Thoracic aorta (tissue), 2 donors: ENCODE results near the gene ELAVL1. TPM values are rescaled to one million over a fixed set of nuclear protein-coding genes. Genes with fewer than 3 reads are reported as not detected.

ENCODE experiments used
- ATAC-seq: fragments of 150-250 bp; one replicate; pipeline ENCODE4 v1.8.0; 2017; ENCODE audit warnings: low read depth; ENCODE audit not compliant: insufficient number of reproducible peaks, low FRiP score
- DNase-seq: peaks from one replicate; pipeline ENCODE4 v3.0.0-alpha.2; 2020; ENCODE audit warnings: low spot score
- H3K27ac ChIP-seq, 2 donors: fragments of 200-600 bp; sonication (generic); 1 replicate in 1 of 2; 2 replicates in 1 of 2; pipeline ENCODE4 v1.5.1; 2016; ENCODE audit warnings: mild to moderate bottlenecking in 2 of 2, moderate library complexity in 2 of 2
- H3K27me3 ChIP-seq: fragments of 200-600 bp; sonication (generic); replicated peaks from 2 replicates; pipeline ENCODE4 v1.6.0; 2016; ENCODE audit warnings: mild to moderate bottlenecking; ENCODE audit not compliant: insufficient read depth
- H3K36me3 ChIP-seq: fragments of 200-600 bp; sonication (generic); one replicate; pipeline ENCODE4 v1.5.1; 2016
- H3K4me1 ChIP-seq, 2 donors: fragments of 200-600 bp; sonication (generic); 1 replicate in 1 of 2; 2 replicates in 1 of 2; pipeline versions ENCODE4 v1.5.1 to v1.6.0; 2016; ENCODE audit warnings: low read depth in 2 of 2, mild to moderate bottlenecking in 1 of 2; ENCODE audit not compliant: control insufficient read depth in 1 of 2
- H3K4me3 ChIP-seq: fragments of 200-600 bp; sonication (generic); 2 replicates; pipeline ENCODE4 v1.5.1; 2016; ENCODE audit warnings: mild to moderate bottlenecking
- H3K9me3 ChIP-seq: fragments of 200-600 bp; sonication (generic); 2 replicates; pipeline ENCODE4 v1.5.1; 2016
- total RNA-seq, 2 donors: library from RNA; depleted of rRNA; stranded (reverse); fragments of >200 nt; gene quantifications; one replicate each; pipeline versions ENCODE4 v1.1.0 to v1.2.3, GENCODE V29; 2016
- TF ChIP-seq, protein P1 (sequence below): fragments of 200-600 bp; sonication (generic); IDR thresholded peaks from one replicate; pipeline ENCODE4 v1.5.1; 2019; ENCODE audit warnings: antibody characterized with exemption

ELAVL1 gene
- total RNA-seq, 2 donors from 2014 or later = 33.6 to 39.2 TPM

DNA sequence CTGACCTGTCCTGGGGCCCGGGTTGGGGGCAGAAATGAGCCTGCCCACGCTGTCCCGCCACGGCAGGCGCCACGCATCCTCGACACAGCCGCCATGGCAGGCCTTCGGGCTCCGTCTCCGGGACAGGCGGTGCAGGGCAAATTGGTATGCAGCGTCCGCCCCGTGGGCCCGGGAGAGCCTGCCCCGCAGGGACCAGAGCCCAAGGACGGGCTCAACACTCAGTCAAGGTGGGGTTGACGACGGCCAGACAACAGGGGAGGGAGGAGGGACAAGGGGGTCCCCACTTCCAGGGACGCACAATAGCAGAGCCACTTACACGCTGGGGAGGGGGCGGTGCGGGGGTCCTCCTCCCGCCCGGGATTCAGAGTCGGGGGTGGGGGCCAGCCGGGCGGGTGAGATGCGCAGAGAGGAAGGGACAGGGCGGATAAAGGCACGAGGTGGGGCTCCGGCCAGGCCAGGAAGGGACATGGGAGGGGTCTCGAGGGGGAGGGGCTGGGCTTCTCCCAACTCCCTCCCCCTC lies 80.7 kb downstream of the ELAVL1 start:
- H3K36me3 ChIP-seq = peaks cover 14% of the 10 kb centered on the region
- H3K4me1 ChIP-seq = peaks cover 42 to 60% of the 10 kb centered on the region in 2 donors
- ATAC-seq (no peak), DNase-seq (no peak)
- H3K27me3 ChIP-seq = no peaks in the 10 kb centered on the region
- H3K4me3 ChIP-seq = peak overlapping the region; percentile 64
- TF ChIP-seq, protein P1, sequence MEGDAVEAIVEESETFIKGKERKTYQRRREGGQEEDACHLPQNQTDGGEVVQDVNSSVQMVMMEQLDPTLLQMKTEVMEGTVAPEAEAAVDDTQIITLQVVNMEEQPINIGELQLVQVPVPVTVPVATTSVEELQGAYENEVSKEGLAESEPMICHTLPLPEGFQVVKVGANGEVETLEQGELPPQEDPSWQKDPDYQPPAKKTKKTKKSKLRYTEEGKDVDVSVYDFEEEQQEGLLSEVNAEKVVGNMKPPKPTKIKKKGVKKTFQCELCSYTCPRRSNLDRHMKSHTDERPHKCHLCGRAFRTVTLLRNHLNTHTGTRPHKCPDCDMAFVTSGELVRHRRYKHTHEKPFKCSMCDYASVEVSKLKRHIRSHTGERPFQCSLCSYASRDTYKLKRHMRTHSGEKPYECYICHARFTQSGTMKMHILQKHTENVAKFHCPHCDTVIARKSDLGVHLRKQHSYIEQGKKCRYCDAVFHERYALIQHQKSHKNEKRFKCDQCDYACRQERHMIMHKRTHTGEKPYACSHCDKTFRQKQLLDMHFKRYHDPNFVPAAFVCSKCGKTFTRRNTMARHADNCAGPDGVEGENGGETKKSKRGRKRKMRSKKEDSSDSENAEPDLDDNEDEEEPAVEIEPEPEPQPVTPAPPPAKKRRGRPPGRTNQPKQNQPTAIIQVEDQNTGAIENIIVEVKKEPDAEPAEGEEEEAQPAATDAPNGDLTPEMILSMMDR = no peak
- H3K9me3 ChIP-seq = no peaks in the 10 kb centered on the region
- no peak overlapping the region for H3K27ac ChIP-seq

DNA sequence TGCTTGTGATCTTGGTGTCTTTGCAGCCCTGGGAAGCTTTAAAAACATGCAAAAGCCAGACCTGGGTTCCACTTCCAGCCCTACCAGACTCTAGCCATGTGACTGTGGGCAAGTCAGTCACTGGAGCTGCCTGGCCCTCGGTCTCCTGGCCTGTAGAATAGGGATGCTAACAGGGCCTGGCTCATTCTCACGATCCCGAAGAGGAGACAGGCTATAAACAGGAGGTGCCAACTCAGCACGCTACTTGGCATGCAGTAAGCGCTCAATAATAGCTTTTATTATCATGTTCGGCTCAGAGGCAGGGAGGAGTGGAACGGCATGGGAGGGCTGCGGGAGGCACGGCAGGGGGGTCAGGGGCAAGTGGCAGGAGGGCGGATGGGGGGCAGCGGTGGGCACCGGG lies 81.2 kb downstream of the ELAVL1 start:
- H3K4me1 ChIP-seq = peaks cover 38 to 60% of the 10 kb centered on the region in 2 donors

DNA sequence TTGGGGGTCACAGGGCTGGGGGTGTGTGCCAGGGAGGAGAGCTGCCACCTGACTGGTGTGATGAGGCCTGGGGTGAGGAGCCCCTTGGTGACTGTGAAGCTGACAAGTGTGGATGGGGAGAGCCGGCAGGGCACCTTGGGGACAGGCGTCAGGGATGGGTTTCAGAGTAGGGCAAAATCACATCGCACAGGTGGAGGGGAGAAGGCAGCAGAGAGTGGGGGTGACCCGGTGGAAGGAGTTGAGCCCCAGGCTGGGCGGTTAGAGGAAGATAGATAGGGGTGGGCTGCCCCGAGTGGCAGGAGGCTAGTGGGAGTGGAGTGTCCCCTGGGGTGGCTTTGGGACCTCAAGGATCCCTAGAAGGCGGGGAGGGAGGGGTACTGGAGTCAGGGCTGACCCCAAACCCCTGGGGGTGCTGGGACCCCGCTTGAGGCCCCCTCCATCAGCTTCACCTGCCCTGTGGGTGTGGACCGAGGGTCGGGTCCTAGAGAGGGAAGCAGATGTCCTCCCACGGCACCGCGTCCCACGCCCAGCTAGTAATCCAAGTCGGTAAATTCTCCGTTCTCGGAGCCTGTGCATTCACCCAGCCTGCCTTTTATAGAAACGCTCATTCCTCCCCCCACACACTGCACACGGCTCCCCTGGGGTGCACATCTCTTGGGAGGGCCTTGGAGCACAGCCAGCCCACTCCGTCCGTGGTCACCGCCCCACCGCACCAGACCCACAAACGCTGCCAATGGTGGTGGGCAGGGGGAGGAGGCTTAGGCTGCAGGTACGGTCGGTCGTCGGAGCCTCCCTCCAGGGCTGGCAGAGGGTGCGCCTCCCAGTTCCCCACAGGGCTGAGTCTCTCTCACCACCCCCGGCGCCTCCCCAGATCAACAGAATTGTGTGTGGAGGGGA lies 81.9 kb downstream of the ELAVL1 start:
- ATAC-seq = no peak
- Histone ChIP-seq H3K4me1 (peaks cover 35 to 61% of the 10 kb centered on the region in 2 donors), H3K9me3 (no peaks in the 10 kb centered on the region), H3K36me3 (peaks cover 14% of the 10 kb centered on the region), H3K27ac (no peak overlapping the region), H3K4me3 (no peak overlapping the region), H3K27me3 (no peaks in the 10 kb centered on the region)
- no peak for DNase-seq
- TF ChIP-seq, protein P1 = no peak

More for the DNA sequence above, 81.2 kb downstream of the ELAVL1 start:
- no peaks in the 10 kb centered on the region for H3K9me3 ChIP-seq
- DNase-seq (no peak), ATAC-seq (no peak)
- no peak overlapping the region for H3K27ac ChIP-seq
- TF ChIP-seq, protein P1 = no peak
- H3K27me3 ChIP-seq = no peaks in the 10 kb centered on the region
- no peak overlapping the region for H3K4me3 ChIP-seq
- H3K36me3 ChIP-seq = peaks cover 14% of the 10 kb centered on the region

DNA sequence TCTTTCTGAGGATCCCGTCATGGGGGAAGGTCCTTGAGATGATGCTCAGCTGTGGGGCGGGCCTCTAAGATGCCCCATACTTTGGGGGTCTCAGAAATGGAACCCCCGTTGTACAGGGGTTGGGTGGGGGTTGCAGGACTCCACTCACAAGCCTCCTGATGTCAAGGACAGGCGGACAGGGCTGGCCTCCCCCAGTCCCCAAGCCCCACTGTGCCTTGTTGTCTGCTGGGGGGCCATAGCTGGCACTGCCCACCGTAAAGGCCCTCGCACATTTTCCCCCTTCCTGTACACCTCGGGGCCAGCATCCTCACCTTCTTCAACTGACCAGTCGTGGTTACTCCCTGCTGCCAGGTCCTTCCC lies 82.6 kb downstream of the ELAVL1 start:
- H3K9me3 ChIP-seq = no peaks in the 10 kb centered on the region
- no peak for DNase-seq
- TF ChIP-seq, protein P1 = no peak
- H3K4me1 ChIP-seq = peaks cover 34 to 61% of the 10 kb centered on the region in 2 donors
- no peak for ATAC-seq
- no peak overlapping the region for H3K27ac ChIP-seq
- H3K27me3 ChIP-seq = no peaks in the 10 kb centered on the region
- no peak overlapping the region for H3K4me3 ChIP-seq
- H3K36me3 ChIP-seq = peaks cover 14% of the 10 kb centered on the region

DNA sequence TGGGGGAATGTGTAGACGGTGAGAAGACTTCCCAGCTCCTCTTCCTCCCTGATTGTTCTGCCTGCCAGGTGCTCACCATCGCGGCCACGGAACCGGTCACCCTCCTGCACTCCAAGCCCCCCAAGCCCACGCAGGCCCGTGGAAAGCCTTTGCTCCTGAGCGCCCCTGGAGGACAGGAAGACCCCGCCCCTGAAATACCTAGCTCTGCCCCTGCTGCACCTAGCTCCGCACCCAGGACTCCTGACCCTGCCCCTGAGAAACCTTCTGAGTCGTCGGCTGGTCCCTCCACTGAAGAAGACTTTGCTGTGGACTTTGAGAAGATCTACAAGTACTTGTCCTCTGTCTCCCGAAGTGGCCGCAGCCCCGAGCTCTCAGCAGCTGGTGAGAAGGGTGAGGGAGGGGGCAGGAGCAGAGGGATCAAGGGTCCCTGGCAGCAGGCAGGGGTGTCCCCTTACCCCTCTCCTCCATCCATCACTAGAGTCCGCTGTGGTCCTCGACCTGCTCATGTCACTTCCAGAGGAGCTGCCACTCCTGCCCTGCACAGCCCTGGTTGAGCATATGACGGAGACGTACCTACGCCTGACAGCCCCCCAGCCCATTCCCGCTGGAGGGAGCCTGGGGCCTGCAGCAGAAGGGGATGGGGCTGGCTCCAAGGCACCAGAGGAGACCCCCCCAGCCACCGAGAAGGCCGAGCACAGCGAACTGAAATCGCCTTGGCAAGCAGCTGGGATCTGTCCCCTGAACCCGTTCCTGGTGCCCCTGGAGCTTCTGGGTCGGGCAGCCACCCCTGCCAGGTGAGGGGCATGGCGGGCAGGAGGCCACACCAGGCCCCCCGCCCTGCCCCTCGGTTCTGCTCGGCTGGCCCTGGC lies 83.2 kb downstream of the ELAVL1 start:
- H3K27ac ChIP-seq = peak overlapping the region in 1 of 2 donors; percentile 85
- peaks cover 14% of the 10 kb centered on the region for H3K36me3 ChIP-seq
- no peaks in the 10 kb centered on the region for H3K9me3 ChIP-seq
- no peaks in the 10 kb centered on the region for H3K27me3 ChIP-seq
- H3K4me1 ChIP-seq = peaks cover 35 to 63% of the 10 kb centered on the region in 2 donors
- peak overlapping the region; percentile 80 for H3K4me3 ChIP-seq
- ATAC-seq (no peak), DNase-seq (no peak)
- TF ChIP-seq, protein P1 = no peak
